HepG2 (cell line): ENCODE results near the gene LAMB2. TPM values are rescaled to one million over a fixed set of nuclear protein-coding genes. Genes with fewer than 3 reads are reported as not detected.
A peak's percentile ranks its signal among the peaks of the same experiment; 100 is the strongest.

Source experiments
- ATF7 ChIP-seq, 2 experiments: fragments of 450-650 bp in 1 of 2; sonication (generic) in 1 of 2; formaldehyde crosslinking in 1 of 2; IDR thresholded peaks; 2 replicates each; pipeline versions ENCODE4 v1.4.0 to v1.6.1; 2016 to 2020; ENCODE audit warnings: antibody characterized with exemption in 1 of 2, mild to moderate bottlenecking in 1 of 2, missing genetic modification reagents in 1 of 2
- DBP ChIP-seq: sonication (generic); formaldehyde crosslinking; IDR thresholded peaks from 2 replicates; pipeline ENCODE4 v1.4.0; 2020; ENCODE audit warnings: missing genetic modification reagents; ENCODE audit errors: not compliant biosample characterization
- DMAP1 ChIP-seq: IDR thresholded peaks from 2 replicates; pipeline ENCODE4 v1.6.1; 2016
- ELF1 ChIP-seq: sonication (generic); formaldehyde crosslinking; IDR thresholded peaks from 2 replicates; pipeline ENCODE4 v1.4.0; 2020; ENCODE audit warnings: missing genetic modification reagents
- GATAD2A ChIP-seq: IDR thresholded peaks from 2 replicates; pipeline ENCODE4 v1.6.1; 2016
- PHF5A ChIP-seq: IDR thresholded peaks from one replicate; pipeline ENCODE4 v1.6.1; 2018; ENCODE audit warnings: low read depth, missing genetic modification reagents; ENCODE audit not compliant: unreplicated experiment
- POLR2G ChIP-seq: fragments of 200-400 bp; formaldehyde crosslinking; IDR thresholded peaks from 2 replicates; pipeline ENCODE4 v1.6.1; 2018; ENCODE audit warnings: mild to moderate bottlenecking, low read depth, low read length, moderate library complexity
- U2AF2 ChIP-seq: fragments of 200-400 bp; formaldehyde crosslinking; IDR thresholded peaks from 2 replicates; pipeline ENCODE4 v1.6.1; 2017; ENCODE audit warnings: low read depth, mild to moderate bottlenecking, low read length
- ZBTB25 ChIP-seq: IDR thresholded peaks from 2 replicates; pipeline ENCODE4 v1.6.1; 2018; ENCODE audit warnings: missing genetic modification reagents
- ZFP90 ChIP-seq: sonication (generic); formaldehyde crosslinking; IDR thresholded peaks from 2 replicates; pipeline ENCODE4 v1.8.0; 2022; ENCODE audit warnings: missing genetic modification reagents, mild to moderate bottlenecking, inconsistent platforms, borderline replicate concordance
- ZNF121 ChIP-seq: sonication (generic); formaldehyde crosslinking; IDR thresholded peaks from 2 replicates; pipeline ENCODE4 v1.5.0; 2020; ENCODE audit warnings: mild to moderate bottlenecking, missing genetic modification reagents
- ZNF792 ChIP-seq: IDR thresholded peaks from 2 replicates; pipeline ENCODE4 v1.6.1; 2016
- polyA plus RNA-seq, 8 experiments: library from polyadenylated mRNA; depleted of rRNA in 3 of 8; stranded (reverse) in 7 of 8; unstranded in 1 of 8; fragments of >200 nt; fragmentation: Illumina TruSeq in 4 of 8; extraction: Trizol in 4 of 8; gene quantifications; 2 replicates each; pipeline versions ENCODE4 v1.2.1 to v1.2.3, GENCODE V29; 2011 to 2016; ENCODE audit warnings: low read depth in 4 of 8, missing spikeins in 1 of 8, mixed read lengths in 1 of 8; ENCODE audit not compliant: insufficient read depth in 1 of 8
- total RNA-seq, 5 experiments: library from RNA; depleted of rRNA; stranded (reverse); fragments of >200 nt; fragmentation: Illumina TruSeq; extraction: Trizol; gene quantifications; 2 replicates each; pipeline ENCODE4 v1.2.3, GENCODE V29; 2016; ENCODE audit warnings: low read depth in 1 of 5
- TF ChIP-seq, protein P1 (sequence below): sonication (generic); formaldehyde crosslinking; IDR thresholded peaks from one replicate; pipeline ENCODE4 v1.5.1; 2020; ENCODE audit warnings: mild to moderate bottlenecking, missing genetic modification reagents; ENCODE audit errors: not compliant biosample characterization
- TF ChIP-seq, protein P2 (sequence below): sonication (generic); formaldehyde crosslinking; IDR thresholded peaks from 2 replicates; pipeline ENCODE4 v1.4.0; 2020; ENCODE audit warnings: missing genetic modification reagents, mild to moderate bottlenecking, borderline replicate concordance

The LAMB2 gene
- total and polyA plus RNA-seq, 2 of the 13 experiments (the other 11 are each of a cell fraction or from before 2014, with no cell fraction given): 208 to 443 TPM

DNA sequence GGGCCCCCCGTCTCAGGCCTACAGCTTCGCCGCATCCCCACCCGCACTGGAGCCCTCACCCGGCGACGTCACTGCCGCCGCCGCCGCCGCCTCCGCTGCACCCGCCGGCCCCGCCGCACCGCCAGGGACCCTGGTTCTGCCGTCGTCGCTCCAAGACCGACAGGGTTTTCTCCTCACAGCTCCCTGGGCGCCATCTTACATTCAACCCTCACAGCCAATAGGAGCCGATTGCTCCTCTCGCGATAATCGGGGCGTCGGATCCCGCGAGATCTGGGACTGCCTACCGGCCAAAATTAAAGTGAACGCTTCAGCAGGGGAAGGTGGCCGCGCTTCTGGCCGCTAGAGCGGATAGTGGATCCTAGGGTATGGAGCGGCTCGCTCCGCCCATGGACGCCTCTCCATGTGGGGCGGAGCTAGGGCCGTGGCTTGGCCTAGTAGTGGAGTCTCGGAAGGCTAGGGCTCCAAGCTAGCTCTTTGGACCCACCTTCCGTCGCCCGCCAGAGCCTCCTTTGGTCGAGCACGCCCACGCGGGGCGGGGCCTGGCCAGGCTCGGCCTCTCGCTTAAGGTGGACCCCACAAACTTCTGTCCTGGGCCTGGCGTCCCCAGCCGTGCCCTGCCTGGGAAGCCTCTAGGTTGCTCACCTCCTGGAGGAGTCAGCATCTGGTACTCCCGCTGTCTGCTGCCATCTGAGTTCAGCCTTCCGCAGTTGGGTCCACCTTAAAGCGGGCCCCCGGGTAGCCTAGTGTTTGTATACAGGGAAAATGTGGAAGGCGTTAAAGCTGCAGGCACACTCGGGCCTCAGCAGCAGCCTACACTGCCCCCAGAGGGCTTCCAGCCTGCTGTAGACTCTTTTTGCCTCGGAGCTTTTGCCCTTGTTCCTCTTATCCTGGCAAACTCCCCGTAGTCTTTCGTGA, 38.7 kb downstream of the LAMB2 start, which contains the start of gene QRICH1 (continued):
- TF ChIP-seq ZNF792 (peak; percentile 55; the same call in 1 of the 2 replicates), DMAP1 (CRISPR knock-in tag) (peak; percentile 76), PHF5A (CRISPR knock-in tag) (peak; percentile 35), ELF1 (CRISPR knock-in tag) (no peak; the same call in 1 of the 2 replicates), DBP (CRISPR knock-in tag) (no peak), ATF7 (IDR thresholded peaks at IDR 0.05) (no peak), ATF7 (CRISPR knock-in tag; IDR thresholded peaks at IDR 0.05) (no peak), POLR2G (peak; percentile 86), ZBTB25 (CRISPR knock-in tag) (0 out of 2 replicates have a peak, but pooled peaks have one; percentile 66), U2AF2 (peak; percentile 100), ZNF121 (CRISPR knock-in tag) (peak; percentile 47; the same call in 1 of the 2 replicates), ZFP90 (CRISPR knock-in tag) (no peak; the same call in 1 of the 2 replicates), GATAD2A (peak; percentile 62)
- TF ChIP-seq, protein P1, sequence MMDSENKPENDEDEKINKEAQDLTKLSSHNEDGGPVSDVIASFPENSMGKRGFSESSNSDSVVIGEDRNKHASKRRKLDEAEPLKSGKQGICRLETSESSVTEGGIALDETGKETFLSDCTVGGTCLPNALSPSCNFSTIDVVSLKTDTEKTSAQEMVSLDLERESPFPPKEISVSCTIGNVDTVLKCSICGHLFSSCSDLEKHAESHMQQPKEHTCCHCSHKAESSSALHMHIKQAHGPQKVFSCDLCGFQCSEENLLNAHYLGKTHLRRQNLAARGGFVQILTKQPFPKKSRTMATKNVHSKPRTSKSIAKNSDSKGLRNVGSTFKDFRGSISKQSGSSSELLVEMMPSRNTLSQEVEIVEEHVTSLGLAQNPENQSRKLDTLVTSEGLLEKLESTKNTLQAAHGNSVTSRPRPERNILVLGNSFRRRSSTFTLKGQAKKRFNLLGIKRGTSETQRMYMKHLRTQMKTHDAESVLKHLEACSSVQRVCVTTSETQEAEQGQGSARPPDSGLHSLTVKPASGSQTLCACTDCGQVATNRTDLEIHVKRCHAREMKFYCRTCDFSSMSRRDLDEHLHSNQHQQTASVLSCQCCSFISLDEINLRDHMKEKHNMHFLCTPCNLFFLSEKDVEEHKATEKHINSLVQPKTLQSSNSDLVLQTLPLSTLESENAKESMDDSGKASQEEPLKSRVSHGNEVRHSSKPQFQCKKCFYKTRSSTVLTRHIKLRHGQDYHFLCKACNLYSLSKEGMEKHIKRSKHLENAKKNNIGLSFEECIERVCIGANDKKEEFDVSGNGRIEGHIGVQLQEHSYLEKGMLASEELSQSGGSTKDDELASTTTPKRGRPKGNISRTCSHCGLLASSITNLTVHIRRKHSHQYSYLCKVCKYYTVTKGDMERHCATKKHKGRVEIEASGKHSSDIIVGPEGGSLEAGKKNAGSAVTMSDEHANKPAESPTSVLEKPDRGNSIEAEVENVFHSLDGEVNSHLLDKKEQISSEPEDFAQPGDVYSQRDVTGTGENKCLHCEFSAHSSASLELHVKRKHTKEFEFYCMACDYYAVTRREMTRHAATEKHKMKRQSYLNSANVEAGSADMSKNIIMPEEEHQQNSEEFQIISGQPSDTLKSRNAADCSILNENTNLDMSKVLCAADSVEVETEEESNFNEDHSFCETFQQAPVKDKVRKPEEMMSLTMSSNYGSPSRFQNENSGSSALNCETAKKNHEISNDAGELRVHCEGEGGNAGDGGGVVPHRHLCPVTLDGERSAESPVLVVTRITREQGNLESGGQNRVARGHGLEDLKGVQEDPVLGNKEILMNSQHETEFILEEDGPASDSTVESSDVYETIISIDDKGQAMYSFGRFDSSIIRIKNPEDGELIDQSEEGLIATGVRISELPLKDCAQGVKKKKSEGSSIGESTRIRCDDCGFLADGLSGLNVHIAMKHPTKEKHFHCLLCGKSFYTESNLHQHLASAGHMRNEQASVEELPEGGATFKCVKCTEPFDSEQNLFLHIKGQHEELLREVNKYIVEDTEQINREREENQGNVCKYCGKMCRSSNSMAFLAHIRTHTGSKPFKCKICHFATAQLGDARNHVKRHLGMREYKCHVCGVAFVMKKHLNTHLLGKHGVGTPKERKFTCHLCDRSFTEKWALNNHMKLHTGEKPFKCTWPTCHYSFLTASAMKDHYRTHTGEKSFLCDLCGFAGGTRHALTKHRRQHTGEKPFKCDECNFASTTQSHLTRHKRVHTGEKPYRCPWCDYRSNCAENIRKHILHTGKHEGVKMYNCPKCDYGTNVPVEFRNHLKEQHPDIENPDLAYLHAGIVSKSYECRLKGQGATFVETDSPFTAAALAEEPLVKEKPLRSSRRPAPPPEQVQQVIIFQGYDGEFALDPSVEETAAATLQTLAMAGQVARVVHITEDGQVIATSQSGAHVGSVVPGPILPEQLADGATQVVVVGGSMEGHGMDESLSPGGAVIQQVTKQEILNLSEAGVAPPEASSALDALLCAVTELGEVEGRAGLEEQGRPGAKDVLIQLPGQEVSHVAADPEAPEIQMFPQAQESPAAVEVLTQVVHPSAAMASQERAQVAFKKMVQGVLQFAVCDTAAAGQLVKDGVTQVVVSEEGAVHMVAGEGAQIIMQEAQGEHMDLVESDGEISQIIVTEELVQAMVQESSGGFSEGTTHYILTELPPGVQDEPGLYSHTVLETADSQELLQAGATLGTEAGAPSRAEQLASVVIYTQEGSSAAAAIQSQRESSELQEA (CRISPR knock-in tag): peak; percentile 68
- TF ChIP-seq, protein P2, sequence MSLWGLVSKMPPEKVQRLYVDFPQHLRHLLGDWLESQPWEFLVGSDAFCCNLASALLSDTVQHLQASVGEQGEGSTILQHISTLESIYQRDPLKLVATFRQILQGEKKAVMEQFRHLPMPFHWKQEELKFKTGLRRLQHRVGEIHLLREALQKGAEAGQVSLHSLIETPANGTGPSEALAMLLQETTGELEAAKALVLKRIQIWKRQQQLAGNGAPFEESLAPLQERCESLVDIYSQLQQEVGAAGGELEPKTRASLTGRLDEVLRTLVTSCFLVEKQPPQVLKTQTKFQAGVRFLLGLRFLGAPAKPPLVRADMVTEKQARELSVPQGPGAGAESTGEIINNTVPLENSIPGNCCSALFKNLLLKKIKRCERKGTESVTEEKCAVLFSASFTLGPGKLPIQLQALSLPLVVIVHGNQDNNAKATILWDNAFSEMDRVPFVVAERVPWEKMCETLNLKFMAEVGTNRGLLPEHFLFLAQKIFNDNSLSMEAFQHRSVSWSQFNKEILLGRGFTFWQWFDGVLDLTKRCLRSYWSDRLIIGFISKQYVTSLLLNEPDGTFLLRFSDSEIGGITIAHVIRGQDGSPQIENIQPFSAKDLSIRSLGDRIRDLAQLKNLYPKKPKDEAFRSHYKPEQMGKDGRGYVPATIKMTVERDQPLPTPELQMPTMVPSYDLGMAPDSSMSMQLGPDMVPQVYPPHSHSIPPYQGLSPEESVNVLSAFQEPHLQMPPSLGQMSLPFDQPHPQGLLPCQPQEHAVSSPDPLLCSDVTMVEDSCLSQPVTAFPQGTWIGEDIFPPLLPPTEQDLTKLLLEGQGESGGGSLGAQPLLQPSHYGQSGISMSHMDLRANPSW (CRISPR knock-in tag): peak; percentile 79; the same call in 1 of the 2 replicates
